Fibroblast of skin of right biceps (primary cell): Measurements from ENCODE around the gene HSD17B2.

Experiments used
- DNase-seq: peaks from one replicate; pipeline ENCODE4 v3.0.0-alpha.2; 2013

HSD17B2 gene

GRCh38 chr16:82050909-82051357 lies 15.9 kb downstream of the HSD17B2 start:
- no peak for DNase-seq

- DNase-seq = no peak
Observed at GRCh38 chr16:82051656-82052055, 16.6 kb downstream of the HSD17B2 start.

GRCh38 chr16:82055117-82055516 lies 20.1 kb downstream of the HSD17B2 start:
- DNase-seq = no peak

GRCh38 chr16:82055728-82056549 lies 20.9 kb downstream of the HSD17B2 start:
- DNase-seq = no peak

GRCh38 chr16:82056550-82056896 lies 21.5 kb downstream of the HSD17B2 start:
- no peak for DNase-seq

GRCh38 chr16:82059161-82059982 lies 24.3 kb downstream of the HSD17B2 start:
- no peak for DNase-seq

GRCh38 chr16:82059983-82060421 lies 24.9 kb downstream of the HSD17B2 start:
- DNase-seq = no peak

GRCh38 chr16:82061861-82062525 lies 26.9 kb downstream of the HSD17B2 start:
- peak; percentile 43 for DNase-seq

GRCh38 chr16:82062645-82063058 lies 27.6 kb downstream of the HSD17B2 start:
- DNase-seq = peak; percentile 5

- DNase-seq = no peak
Observed at GRCh38 chr16:82063456-82064082, 28.5 kb downstream of the HSD17B2 start.

GRCh38 chr16:82067042-82067803 lies 32.2 kb downstream of the HSD17B2 start:
- no peak for DNase-seq

GRCh38 chr16:82067804-82068325 lies 32.8 kb downstream of the HSD17B2 start:
- no peak for DNase-seq

- peak; percentile 37 for DNase-seq
Observed at GRCh38 chr16:82070656-82071369, 35.8 kb downstream of the HSD17B2 start.

GRCh38 chr16:82071421-82071820 lies 36.4 kb downstream of the HSD17B2 start:
- no peak for DNase-seq

- DNase-seq = no peak
Observed at GRCh38 chr16:82072313-82072712, 37.3 kb downstream of the HSD17B2 start.

GRCh38 chr16:82074019-82074558 lies 39.0 kb downstream of the HSD17B2 start:
- DNase-seq = no peak

GRCh38 chr16:82078125-82078524 lies 43.1 kb downstream of the HSD17B2 start:
- no peak for DNase-seq

- no peak for DNase-seq
Observed at GRCh38 chr16:82079892-82080291, 44.8 kb downstream of the HSD17B2 start.

- no peak for DNase-seq
Observed at GRCh38 chr16:82081264-82081663, 46.2 kb downstream of the HSD17B2 start.

GRCh38 chr16:82082097-82082496 lies 47.0 kb downstream of the HSD17B2 start:
- DNase-seq = no peak
